Gastroesophageal sphincter (tissue), 4 donors: ENCODE measurements around the gene WNT3A. TPM values are rescaled to one million over a fixed set of nuclear protein-coding genes. Genes with fewer than 3 reads are reported as not detected.

Experiments used
- ATAC-seq: fragments of 150-250 bp; one replicate; pipeline ENCODE4 v1.9.1; 2016; ENCODE audit warnings: mild to moderate bottlenecking, moderate library complexity
- H3K27ac ChIP-seq, 4 donors: fragments of 200-600 bp; sonication (generic) in 3 of 4; 1 replicate in 3 of 4; 2 replicates in 1 of 4; pipeline ENCODE4 v1.5.1; 2016 to 2019
- H3K27me3 ChIP-seq: fragments of 200-600 bp; sonication (generic); one replicate; pipeline ENCODE4 v1.5.1; 2019
- H3K36me3 ChIP-seq, 2 donors: fragments of 200-600 bp; sonication (generic); one replicate each; pipeline ENCODE4 v1.5.1; 2019; ENCODE audit warnings: control low read depth in 1 of 2
- H3K4me1 ChIP-seq, 3 donors: fragments of 200-600 bp; sonication (generic); 1 replicate in 2 of 3; 2 replicates in 1 of 3; pipeline ENCODE4 v1.5.1; 2016 to 2019; ENCODE audit warnings: control low read depth in 2 of 3
- H3K4me3 ChIP-seq, 2 donors: fragments of 200-600 bp; sonication (generic); one replicate each; pipeline ENCODE4 v1.5.1; 2019; ENCODE audit warnings: mild to moderate bottlenecking in 1 of 2, moderate library complexity in 1 of 2
- H3K9me3 ChIP-seq, 3 donors: fragments of 200-600 bp; sonication (generic); one replicate each; pipeline ENCODE4 v1.5.1; 2017 to 2019; ENCODE audit warnings: control low read depth in 2 of 3
- CTCF ChIP-seq, 4 experiments: fragments of 200-600 bp in 2 of 4; fragments of 450-650 bp in 2 of 4; sonication (generic) in 1 of 4; IDR thresholded peaks; one replicate each; pipeline ENCODE4 v1.5.1; 2017 to 2019; ENCODE audit warnings: antibody characterized with exemption in 4 of 4, mild to moderate bottlenecking in 2 of 4, moderate library complexity in 2 of 4
- EP300 ChIP-seq: sonication (generic); formaldehyde crosslinking; IDR thresholded peaks from one replicate; pipeline ENCODE4 v1.6.1; 2017; ENCODE audit warnings: antibody characterized with exemption, mild to moderate bottlenecking
- POLR2A ChIP-seq, 2 donors: fragments of 450-650 bp; IDR thresholded peaks; one replicate each; pipeline ENCODE4 v1.6.1; 2017; ENCODE audit warnings: antibody characterized with exemption in 2 of 2, mild to moderate bottlenecking in 2 of 2, moderate library complexity in 1 of 2
- POLR2AphosphoS5 ChIP-seq: sonication (generic); formaldehyde crosslinking; IDR thresholded peaks from one replicate; pipeline ENCODE4 v1.6.1; 2017; ENCODE audit warnings: antibody characterized with exemption
- WGBS, 2 donors: methylation state at CpG; one replicate each; pipeline ENCODE4 v1.1.5; 2018; ENCODE audit warnings: low coverage in 1 of 2; 5-methylcytosine and 5-hydroxymethylcytosine counted together
- total RNA-seq, 4 donors: library from RNA; depleted of rRNA; stranded (reverse); fragments of >200 nt; gene quantifications; one replicate each; pipeline ENCODE4 v1.1.0, GENCODE V29; 2016

WNT3A gene
- total RNA-seq, 4 donors from 2014 or later: not detected

- 2% methylated on average over 11 of the region's 77 CpGs; no CpG with 5 or more reads in 1 of the 2 donors for WGBS, 2 donors
- Histone ChIP-seq H3K4me3 (peak overlapping the region in 1 of 2 donors; percentile 9), H3K36me3 (no peaks in the 10 kb centered on the region), H3K27ac (no peak overlapping the region), H3K27me3 (peaks cover 97% of the 10 kb centered on the region), H3K9me3 (no peaks in the 10 kb centered on the region), H3K4me1 (peaks cover 0 to 20% (median 0%) of the 10 kb centered on the region in 3 donors)
- ATAC-seq: no peak
- TF ChIP-seq POLR2AphosphoS5: no peak
- no peak for TF ChIP-seq POLR2A (IDR thresholded peaks at IDR 0.05)
- TF ChIP-seq EP300: no peak
- no peak for TF ChIP-seq CTCF (IDR thresholded peaks at IDR 0.05)
Observed at GRCh38 chr1:228007049-228007800, 427 bp downstream of the WNT3A start.

GRCh38 chr1:228007801-228008341, 1.1 kb downstream of the WNT3A start:
- no peak overlapping the region for H3K4me3 ChIP-seq
- no peaks in the 10 kb centered on the region for H3K9me3 ChIP-seq
- H3K4me1 ChIP-seq: peaks cover 0 to 20% (median 0%) of the 10 kb centered on the region in 3 donors
- H3K27me3 ChIP-seq: peaks cover 97% of the 10 kb centered on the region
- WGBS, 2 donors: 2% methylated on average over 9 of the region's 23 CpGs; no CpG with 5 or more reads in 1 of the 2 donors
- TF ChIP-seq CTCF (IDR thresholded peaks at IDR 0.05) (no peak), POLR2AphosphoS5 (no peak), EP300 (no peak), POLR2A (IDR thresholded peaks at IDR 0.05) (no peak)
- H3K27ac ChIP-seq: no peak overlapping the region
- no peaks in the 10 kb centered on the region for H3K36me3 ChIP-seq
- no peak for ATAC-seq

GRCh38 chr1:228008391-228009115, 1.8 kb downstream of the WNT3A start:
- 6 to 25% methylated on average over 2 to 3 of the region's 52 CpGs for WGBS, 2 donors
- no peak for ATAC-seq
- H3K36me3 ChIP-seq: no peaks in the 10 kb centered on the region

GRCh38 chr1:228009116-228009827, 2.5 kb downstream of the WNT3A start:
- H3K36me3 ChIP-seq: no peaks in the 10 kb centered on the region
- H3K27me3 ChIP-seq: peaks cover 96% of the 10 kb centered on the region
- 20% methylated on average over 5 of the region's 8 CpGs; no CpG with 5 or more reads in 1 of the 2 donors for WGBS, 2 donors
- no peak for ATAC-seq
- no peak for TF ChIP-seq EP300
- no peak for TF ChIP-seq POLR2AphosphoS5
- TF ChIP-seq CTCF (IDR thresholded peaks at IDR 0.05): no peak
- no peak for TF ChIP-seq POLR2A (IDR thresholded peaks at IDR 0.05)
- no peak overlapping the region for H3K27ac ChIP-seq
- no peaks in the 10 kb centered on the region for H3K9me3 ChIP-seq
- no peak overlapping the region for H3K4me3 ChIP-seq
- H3K4me1 ChIP-seq: peaks cover 0 to 20% (median 0%) of the 10 kb centered on the region in 3 donors

More at GRCh38 chr1:228008391-228009115, 1.8 kb downstream of the WNT3A start:
- H3K4me3 ChIP-seq: no peak overlapping the region
- TF ChIP-seq EP300: no peak
- no peak for TF ChIP-seq POLR2A (IDR thresholded peaks at IDR 0.05)
- no peak for TF ChIP-seq POLR2AphosphoS5
- no peak for TF ChIP-seq CTCF (IDR thresholded peaks at IDR 0.05)
- peaks cover 97% of the 10 kb centered on the region for H3K27me3 ChIP-seq
- H3K9me3 ChIP-seq: no peaks in the 10 kb centered on the region
- no peak overlapping the region for H3K27ac ChIP-seq
- H3K4me1 ChIP-seq: peaks cover 0 to 20% (median 0%) of the 10 kb centered on the region in 3 donors
